LNCaP clone FGC (cell line): ENCODE results near the gene RAB14.

Experiments used
- DNase-seq: peaks from one replicate; pipeline ENCODE4 v3.0.0-alpha.2; 2011; ENCODE audit warnings: low read depth
- H3K4me3 ChIP-seq: 2 replicates; pipeline ENCODE4 v1.5.1; 2011; ENCODE audit warnings: mild to moderate bottlenecking, low read depth, low read length, control low read depth
- TF ChIP-seq, protein P1 (sequence below): IDR thresholded peaks from 2 replicates; pipeline ENCODE4 v1.5.1; 2012; ENCODE audit warnings: mild to moderate bottlenecking; ENCODE audit not compliant: control insufficient read depth, insufficient read depth; ENCODE audit errors: extremely low read depth

RAB14 gene

DNA sequence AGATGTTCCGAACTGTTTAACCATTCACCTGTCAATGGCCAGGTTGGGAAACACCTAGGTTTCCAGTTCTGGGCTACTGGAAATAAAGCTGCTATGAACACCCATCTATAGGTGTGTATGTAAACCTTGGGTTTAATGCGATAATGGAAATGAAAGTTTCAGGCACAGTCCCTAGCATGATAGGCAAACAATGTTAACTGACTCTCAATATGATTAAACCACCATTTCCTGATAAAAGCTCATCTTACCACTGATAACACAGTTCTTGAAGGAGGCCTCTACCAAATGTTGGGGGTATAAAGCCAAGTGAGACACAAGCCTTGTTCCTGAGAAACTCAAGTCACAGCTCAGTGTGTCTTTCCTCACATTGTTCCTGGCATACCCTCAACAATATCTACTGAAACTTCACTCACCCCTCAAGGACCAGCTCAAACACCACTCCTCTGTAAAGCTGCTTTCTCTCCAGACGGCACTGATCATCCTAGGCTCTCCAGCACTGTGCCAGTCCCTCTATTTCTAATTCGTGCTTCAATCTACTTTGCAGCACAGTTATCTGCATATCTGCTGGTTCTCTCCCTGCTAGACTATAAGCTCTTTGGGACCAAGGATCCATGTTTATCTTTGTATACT lies 15.8 kb downstream of the RAB14 start:
- no peak for DNase-seq
- TF ChIP-seq, protein P1, sequence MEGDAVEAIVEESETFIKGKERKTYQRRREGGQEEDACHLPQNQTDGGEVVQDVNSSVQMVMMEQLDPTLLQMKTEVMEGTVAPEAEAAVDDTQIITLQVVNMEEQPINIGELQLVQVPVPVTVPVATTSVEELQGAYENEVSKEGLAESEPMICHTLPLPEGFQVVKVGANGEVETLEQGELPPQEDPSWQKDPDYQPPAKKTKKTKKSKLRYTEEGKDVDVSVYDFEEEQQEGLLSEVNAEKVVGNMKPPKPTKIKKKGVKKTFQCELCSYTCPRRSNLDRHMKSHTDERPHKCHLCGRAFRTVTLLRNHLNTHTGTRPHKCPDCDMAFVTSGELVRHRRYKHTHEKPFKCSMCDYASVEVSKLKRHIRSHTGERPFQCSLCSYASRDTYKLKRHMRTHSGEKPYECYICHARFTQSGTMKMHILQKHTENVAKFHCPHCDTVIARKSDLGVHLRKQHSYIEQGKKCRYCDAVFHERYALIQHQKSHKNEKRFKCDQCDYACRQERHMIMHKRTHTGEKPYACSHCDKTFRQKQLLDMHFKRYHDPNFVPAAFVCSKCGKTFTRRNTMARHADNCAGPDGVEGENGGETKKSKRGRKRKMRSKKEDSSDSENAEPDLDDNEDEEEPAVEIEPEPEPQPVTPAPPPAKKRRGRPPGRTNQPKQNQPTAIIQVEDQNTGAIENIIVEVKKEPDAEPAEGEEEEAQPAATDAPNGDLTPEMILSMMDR, result no peak
- no peak overlapping the region for H3K4me3 ChIP-seq

DNA sequence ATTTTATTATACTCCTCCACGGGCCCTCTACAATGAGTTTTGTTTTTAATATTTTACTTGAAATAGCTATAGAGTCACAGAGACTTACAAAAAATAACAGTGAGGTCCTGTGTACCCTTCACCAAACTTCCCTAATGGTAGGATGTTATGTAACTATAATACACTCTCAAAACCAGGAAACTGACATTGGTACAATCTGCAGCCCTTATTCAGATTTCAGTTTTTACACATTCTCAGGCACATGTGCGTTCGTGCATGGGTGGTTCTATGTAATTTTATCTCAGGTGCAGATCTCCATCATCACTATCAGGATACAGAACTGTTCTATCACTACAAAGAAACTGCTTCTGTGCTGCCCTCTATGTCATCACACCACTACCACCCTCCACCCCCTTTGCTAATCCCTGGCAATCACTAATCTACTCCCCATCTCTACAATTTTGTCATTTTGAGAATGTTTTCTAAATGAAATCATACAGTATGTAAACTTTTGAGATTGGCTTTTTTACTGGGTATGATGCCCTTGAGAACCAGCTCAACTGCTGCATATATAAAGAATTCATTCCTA lies 16.4 kb downstream of the RAB14 start:
- no peak for DNase-seq
- TF ChIP-seq, protein P1, result no peak
- H3K4me3 ChIP-seq, result no peak overlapping the region

DNA sequence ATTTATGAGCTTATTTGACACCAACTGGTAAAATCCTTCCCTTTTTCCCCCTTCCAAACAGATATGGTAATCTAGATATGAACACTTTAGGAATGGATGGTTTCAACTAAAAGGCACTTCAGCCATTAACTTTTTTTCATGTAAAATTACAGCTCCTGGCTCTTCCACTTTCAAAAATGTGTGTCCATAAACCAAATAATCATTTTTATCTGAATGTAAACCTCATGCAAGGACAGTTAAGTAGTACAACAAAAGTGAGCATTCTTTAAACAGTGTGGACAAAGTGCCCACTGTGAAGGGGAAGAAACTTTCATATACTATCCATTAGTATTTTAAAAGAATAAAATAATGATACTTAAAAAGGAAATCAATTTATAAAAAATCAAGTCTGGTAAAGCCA lies 17.2 kb downstream of the RAB14 start:
- TF ChIP-seq, protein P1, result no peak
- DNase-seq, result no peak
- H3K4me3 ChIP-seq, result no peak overlapping the region

DNA sequence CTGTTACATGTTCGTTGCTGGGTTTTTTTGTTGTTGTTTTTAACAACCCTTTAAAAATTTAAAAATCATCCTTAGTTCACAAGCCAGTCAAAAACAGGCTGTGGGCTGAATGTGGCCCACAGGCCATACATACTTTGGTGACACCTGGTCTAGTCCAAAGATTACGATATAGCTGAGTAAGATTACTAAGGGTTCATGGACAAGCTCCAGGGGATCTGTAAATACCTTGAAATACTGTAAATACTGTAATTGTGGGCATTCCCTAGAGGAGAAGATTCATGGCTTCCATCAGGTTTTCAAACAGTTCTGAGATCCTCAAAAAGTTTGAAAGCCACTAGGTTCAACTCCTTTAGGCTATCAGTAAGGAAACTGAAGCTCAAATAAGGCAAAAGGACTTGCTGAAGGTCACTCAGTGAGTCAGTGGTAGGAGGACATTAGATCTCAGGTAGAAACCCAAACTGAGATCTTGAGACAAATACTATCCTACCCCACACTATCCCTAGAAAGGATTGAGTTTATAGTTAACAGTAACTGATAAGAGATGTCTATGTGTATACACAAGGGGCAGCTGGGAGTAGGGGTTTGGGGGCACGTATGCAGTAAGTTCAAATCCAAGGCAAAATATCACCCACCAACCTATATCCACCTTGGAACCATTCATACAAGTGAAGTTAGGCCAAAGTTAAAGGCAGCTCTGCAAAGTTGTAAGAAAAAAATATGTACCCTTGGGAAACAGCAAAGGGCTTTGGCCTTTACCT lies 17.8 kb downstream of the RAB14 start:
- DNase-seq, result no peak
- H3K4me3 ChIP-seq, result no peak overlapping the region
- TF ChIP-seq, protein P1, result no peak

DNA sequence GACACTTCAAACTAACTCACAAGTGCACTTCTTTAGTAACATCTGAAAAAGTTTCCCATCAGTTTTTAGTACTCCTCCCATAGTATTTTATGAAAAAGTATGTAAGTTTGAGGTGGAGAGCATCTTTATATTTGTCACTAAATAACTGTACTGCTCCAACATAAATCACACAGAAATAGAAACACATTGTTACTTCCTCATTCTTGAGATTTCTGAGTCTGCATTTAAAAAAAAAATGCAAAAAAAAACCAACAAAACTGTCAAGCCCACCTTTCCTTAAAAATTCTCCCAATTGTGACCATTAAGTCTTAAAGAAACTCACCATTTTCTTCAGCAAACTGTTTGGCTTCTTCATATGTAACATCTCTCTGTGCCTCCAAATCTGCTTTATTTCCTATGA lies 18.7 kb downstream of the RAB14 start:
- TF ChIP-seq, protein P1, result no peak
- H3K4me3 ChIP-seq, result no peak overlapping the region
- DNase-seq, result no peak

DNA sequence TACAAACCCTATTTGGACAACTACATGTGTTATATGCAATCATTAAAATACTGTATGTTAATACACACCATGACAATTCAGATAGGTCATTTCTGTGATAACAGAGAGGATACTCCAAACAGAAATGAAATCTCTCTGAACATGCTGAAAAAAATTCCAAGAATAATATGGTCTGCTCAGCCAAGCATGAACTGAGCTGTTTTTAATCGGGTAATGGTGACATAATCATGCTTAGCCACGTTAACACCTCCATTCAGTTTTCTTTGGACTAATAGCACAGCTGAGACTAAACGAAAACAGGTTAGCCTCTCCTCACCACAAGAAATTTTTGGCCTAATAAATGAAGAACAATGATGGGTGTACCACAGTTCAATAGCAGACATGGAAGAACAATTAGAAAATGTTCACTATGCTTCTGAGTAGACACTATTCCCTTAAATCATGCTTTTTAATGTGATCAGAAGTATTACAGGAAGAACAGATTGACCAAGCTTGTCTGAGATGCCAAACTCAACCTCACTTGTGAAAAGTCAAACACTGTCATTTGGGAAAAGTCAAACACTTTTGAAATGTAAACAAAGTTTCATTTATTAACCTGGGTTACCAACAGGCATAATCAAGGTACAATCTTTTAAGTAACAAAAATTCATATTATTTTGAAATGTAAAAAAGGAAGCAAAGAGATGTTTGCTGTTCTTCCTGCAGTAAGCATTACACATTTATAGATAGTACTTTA lies 19.4 kb downstream of the RAB14 start:
- DNase-seq, result no peak
- H3K4me3 ChIP-seq, result no peak overlapping the region
- TF ChIP-seq, protein P1, result no peak
